SIG-M5 (cell line): ENCODE measurements around the gene GLRA3.
"Not testable (repeated sequence)": the region's sequence is repeated elsewhere in the genome, so short reads cannot be mapped to it uniquely, and the experiment has no call there.

Source experiments
- DNase-seq: peaks from one replicate; lab custom pipeline; 2025; lab: John Stamatoyannopoulos, UW

The GLRA3 gene

DNA sequence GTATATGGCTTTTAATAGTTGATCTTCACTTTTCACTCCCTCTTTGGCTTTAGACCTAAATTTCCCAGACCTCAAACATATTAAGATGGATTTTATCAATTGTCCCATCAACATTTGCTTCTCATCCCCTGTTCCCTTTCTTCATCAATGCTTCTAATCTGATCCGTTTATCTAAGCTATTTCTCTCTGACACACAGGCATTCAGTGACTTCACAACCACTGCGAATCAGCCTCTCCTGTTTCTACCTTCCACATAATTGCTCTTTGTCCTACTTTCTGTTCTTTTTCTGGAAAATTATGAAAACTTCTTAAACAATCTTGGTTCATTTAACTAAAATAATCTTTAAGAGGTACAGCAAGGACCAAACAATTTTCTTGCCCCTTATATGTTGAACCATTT lies 115.2 kb downstream of the GLRA3 start:
- no peak for DNase-seq

DNA sequence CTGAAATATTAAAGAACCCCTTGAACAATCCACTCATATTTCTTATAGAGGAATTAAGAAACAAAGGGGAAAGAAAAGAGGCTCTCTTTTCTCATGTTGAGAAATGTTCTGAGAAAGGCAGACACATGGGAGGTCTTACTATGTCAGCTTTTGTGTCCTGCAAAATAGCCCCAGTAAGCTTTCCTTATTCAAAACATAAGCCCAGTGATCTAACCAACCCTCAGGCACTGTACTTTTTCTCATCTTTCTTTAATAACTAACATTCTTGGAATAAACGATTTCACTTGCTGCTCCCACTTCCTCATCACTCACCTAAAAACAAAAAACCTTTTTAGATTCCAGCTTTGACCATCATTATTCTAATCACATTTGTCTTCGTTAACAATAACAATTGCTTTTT lies 115.9 kb downstream of the GLRA3 start:
- no peak for DNase-seq

DNA sequence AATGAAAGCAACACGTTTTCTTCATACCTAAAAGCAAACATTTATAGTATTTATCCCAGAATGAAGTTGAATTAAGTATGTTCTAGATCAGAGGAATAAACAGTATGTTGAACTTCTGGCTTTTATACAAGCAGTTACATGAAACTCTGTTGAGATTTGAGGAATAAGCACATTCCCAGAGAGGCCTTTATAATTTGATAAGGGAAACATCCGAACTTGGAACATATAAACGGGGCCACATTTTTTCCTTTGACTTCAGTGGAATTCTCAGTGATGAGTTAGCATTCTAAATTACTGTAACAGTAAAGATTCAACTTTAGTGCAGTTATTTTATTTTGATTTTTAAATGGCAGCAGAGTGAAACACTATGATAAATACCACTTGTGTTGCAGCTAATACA lies 119.5 kb downstream of the GLRA3 start:
- DNase-seq = no peak

DNA sequence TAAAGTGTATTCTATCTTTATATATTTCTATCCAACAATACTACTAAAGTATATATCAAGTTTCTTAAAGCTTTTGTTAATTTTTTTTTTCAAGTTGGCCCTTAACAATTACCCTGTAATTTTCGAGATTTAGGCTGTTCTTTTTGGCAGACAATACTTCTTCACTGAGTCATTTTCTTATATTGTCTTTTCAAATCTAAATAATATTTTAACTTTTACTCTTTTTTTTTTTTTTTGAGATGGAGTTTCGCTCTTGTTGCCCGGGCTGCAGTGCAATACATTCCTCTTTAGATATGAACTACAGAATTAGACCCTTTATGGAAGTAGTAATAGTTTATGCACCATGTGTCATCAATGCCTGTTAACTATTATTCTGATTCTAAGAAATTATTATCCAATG lies 120.7 kb downstream of the GLRA3 start:
- no peak for DNase-seq

DNA sequence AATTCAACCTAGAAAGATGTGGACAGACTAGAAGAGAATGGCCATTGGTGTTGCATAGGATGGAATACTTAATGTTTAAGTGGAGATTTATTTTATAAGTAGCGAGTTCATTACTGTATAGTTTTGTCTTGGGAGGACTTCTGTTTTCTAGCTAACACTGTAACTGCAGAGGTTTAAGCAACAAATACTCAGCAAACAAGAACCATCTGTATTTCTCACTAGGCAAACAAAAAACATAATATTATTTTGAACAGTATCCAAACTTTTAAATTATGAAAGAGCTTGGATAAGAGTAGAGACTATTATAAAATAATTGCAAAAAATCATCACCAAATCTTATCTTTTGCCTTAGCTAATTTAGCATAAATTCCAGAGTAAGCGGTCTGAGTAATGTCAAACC lies 121.1 kb downstream of the GLRA3 start:
- DNase-seq = no peak

DNA sequence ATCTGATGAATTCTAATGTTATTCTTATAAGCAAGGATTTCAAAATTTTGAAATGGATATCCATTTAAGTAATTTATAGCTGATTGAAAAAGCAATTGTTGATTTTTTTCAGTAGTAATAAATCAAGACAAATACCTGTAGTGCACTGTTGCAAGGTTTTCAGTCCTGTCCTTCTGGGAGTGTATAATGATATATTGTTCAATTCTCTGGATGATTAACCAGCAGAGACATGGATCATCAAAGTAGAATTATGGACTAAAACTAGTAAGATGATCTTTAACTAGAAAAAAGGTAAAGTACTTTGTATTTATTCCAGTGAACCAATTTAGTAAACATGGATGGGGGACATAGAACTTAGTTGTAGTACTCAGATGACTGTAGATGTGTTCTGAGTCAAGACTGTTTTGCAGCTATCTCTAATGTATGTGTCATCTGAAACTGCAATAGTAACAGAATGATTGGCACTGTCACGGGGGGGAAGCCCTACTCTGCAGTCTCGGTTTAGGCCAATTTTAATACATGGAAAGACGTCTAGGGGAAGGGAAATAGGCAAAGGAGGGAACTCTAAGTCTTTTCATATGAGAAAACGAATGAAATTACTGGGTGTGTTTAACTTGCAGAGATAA lies 121.9 kb downstream of the GLRA3 start:
- no peak for DNase-seq

DNA sequence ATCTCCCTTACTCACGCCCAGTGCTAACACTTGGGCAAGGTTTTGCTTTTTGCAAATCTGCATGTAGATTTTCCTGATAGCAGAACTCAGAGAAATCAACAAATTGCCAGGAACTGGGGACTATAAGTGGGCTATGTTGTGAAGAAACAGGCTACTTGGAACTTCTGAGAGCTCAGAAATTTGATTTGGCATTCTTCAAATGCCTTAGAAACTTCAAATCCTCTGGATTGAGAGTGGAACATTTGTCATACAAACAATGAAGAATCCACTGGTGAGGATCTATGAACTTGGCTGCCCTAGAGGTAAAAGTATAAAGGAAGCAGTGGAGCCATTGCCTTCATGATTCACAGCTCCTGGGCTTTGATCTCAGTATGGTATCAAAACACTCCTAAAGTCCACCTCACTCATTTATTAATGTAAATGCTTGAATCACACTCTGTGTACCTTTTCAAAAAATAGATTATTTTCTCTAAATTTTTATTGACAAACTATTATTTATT lies 126.0 kb downstream of the GLRA3 start:
- no peak for DNase-seq

DNA sequence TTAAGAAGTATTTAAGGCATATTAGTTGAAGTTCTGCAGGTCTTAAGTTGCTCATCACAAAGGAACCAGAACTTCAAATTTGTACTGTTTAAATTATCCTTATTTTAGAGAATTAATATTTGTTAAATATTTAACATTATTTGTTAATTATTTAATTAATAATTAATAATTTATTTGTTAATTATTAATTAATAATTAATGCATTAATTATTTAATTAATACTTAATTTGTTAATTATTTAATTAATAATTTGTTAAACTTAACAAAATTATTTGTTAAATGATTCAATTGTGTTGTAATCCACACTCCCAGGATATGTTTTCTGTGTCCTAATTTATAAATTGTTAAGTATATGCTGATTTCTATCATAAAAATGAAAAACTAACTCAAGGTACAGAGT lies 129.4 kb downstream of the GLRA3 start:
- DNase-seq = no peak

DNA sequence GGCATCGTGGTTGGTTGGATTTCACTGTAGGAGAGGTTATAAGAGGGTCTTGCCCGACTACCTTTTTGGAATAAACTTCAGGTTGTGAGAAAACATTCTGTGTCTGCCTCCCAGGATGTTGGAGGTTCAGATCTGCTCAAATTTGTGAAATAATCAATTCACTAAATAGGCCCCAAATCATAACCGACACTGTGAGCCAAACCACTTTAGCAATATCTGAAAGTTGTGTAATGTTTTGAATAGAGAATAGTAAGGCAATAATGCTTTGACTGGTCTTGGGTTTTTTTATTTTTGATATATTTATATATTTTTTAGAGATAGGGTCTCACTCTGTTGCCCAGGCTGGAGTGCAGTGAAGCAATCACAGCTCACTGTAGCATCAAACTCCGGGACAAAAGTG lies 131.2 kb downstream of the GLRA3 start:
- DNase-seq = no peak

DNA sequence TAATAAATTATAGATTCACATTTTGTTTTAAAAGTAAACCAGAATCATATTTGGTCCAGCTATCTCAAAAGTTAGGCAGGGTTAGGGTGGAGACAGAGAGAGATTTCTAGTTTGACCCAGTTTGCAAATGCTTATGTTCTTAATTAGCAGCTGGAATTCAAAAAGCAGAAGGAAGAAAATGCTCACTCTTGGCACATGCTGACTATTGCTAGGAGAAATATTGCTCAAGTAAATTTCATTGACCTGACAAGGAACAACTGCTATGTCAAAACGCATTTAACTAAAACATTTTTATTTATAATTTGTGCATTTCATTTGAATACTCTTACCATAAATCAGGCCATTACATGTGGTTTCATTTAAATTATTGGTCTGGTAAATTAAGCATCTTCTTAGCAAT lies 131.8 kb downstream of the GLRA3 start:
- no peak for DNase-seq

DNA sequence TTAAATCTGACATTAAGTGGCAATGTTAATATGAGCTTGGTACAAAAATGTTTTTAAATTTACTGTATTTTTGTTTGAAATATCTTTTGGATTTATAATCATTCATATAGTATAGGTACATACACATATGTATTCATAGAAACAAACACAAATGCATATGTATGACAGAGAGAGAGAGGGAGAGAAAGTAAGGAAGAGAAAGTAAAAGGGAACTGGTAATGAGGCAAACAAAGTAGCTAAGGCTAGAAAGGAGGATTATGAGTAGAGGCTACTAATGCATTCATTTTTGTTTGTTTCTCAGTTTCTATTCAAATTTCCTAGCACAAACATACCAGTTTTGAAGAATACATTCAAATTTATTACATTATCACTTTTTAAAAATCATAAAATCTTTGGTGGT lies 132.4 kb downstream of the GLRA3 start:
- no peak for DNase-seq

DNA sequence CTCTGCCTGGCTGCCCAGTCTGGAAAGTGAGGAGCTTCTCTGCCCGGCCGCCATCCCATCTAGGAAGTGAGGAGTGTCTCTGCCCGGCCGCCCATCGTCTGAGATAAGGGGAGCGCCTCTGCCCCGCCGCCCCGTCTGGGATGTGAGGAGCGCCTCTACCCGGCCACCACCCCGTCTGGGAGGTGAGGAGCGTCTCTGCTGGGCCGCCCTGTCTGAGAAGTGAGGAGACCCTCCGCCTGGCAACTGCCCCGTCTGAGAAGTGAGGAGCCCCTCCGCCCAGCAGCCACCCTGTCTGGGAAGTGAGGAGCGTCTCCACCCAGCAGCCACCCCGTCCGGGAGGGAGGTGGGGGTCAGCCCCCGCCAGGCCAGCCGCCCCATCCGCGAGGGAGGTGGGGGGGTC lies 137.2 kb downstream of the GLRA3 start:
- DNase-seq = not testable (repeated sequence)

DNA sequence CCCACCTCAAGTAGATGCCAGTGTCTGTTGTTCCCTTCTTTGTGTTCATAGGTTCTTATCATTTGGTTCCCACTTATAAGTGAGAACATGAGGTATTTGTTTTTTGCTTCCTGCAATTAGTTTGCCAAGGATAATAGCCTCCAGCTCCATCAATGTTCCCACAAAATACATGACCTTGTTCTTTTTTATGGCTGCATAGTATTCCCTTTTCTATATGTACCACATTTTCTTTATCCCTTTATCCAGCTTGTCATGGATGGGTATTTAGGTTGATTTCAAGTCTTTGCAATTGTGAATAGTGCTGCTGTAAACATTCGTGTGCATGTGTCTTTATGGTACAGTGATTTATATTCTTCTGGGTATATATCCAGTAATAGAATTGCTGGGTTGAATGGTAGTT lies 138.4 kb downstream of the GLRA3 start:
- no peak for DNase-seq

DNA sequence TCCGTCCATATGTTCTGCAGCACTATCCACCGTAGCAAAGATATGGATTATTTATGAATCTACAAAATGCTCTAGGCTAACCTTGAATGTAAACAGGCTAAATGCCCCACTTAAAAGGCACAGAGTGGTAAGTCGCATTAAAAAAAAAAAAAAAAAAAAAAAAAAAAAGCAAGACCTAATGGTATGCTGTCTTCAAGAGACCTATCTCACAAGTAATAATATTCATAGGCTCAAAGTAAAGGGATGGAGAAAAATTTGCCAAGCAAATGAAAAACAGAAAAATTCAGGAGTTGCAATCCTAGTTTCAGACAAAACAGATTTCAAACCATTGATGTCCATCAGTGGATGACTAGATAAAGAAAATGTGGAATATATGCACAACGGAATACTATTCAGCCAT lies 139.4 kb downstream of the GLRA3 start:
- DNase-seq = no peak

DNA sequence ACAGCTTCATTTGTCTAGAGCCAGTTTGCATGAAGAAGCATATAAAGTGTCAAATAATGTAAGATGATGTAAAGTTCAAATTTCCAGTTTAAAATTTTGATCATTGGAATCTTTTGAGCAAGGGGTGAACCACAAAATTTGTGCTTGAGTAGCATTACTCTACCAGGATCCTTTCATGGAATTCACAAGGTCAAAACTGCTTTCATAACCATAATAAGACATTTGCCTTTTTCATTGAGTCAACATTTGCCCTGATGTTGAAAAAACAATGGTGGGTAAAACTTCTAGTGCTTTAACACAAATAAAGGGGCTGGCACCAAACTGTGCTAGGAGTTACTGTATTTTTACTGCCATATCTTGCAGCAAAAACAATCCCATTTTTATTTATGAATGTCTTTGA lies 142.2 kb downstream of the GLRA3 start:
- no peak for DNase-seq

DNA sequence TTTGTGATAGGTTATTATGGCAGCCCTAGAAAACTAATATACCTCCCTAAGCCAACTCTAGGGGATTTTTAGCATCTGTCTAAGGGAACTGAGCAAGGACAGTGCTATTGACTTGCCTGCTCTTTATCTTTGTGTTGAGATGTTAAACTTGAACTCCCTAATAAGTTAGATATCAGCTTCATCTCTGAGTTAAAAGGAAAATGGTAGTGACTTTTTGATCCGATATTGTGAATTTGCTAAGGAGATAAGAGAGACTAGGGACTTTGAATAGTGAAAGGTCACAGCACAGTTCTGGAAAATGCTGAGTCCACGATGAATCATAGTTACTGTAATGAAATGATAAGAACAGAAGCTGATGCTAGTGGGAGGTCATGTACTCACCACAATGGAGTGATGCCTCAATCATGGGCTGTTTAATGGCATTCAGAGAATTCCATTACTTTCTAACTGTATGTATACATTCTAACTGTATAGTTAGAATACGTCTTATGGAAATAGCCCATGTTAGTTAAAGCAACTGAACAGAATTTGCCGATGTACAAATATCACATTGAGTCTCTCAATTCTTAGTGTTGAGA lies 147.2 kb downstream of the GLRA3 start:
- no peak for DNase-seq

DNA sequence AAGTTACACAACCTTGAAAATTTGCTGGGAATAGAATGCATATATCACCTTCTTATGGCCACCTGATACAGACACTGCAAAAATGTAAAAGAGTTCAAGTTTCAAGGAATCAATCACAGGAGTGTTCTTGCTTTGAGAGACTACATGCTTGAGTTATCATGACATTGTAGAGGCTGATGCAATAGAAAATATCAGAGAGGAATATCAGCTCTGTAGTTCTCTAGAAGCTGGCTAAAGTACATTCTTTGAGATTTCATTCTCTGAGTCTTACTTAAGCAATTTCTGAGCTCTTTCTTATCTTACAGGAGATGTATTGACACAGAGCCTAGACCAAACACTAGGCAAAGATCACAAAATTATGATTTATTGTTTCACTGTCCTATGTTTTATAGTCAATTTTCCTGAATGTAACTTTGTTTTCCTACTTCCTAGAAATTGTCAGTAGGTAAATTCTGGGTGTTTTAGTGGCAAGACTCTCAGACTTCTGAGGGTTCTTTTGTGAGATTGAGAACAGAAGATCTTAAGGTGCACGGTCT lies 154.7 kb downstream of the GLRA3 start:
- no peak for DNase-seq

DNA sequence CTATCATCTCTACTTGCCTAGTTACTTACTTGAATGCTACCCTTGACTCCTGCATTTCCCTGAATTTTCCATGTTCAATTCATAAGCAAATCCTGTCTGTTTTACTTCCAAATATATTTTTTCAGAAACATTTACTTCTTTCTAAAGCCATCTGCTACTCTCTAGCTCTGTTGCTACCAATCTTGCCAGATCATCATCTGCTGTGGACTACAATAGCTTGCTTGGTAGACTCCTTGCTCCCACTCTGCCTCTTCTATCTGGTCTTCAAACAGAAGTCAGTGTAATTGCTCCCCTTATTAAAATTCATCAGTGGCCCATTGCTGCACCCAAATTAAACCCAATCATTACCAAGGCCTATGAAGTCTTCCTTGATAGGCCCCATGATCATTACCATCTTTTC lies 155.2 kb downstream of the GLRA3 start:
- DNase-seq = no peak

DNA sequence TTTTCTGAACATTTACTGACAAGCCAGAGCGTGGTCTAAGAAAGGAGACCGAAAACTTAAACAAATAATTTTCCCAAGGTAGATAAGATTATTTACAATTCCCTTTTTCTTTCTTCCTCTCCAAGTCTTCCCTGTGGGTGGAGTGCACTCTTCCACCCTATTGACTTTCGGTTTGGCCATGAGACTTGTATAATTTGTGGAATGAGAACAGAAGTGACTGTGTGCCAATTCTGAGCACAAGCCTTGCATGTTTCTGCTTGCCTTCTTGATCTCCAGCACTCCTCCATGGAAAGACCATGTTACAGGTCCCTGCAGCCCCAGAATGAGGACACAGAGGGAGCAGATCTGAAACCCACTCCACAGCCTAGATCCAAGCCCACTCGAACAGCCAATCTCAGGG lies 156.8 kb downstream of the GLRA3 start:
- DNase-seq = no peak

DNA sequence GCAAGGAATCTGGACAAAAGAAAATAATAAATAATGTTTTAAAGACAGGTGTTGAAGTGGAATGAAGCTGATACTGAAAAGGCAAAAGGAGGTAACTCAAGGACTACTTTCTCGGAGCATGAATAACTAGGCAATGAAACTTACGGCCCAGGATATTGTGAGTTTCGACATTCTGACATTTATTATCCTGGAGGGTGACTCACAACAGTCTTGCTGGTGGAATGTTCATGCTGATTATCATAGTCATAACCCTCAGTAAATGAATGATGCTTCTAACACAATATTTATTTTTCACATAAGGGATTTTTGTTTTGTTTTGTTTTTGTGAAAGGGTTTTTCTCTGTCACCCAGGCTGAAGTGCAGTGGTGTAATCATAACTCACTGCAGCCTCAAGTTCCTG lies 159.8 kb downstream of the GLRA3 start:
- no peak for DNase-seq

DNA sequence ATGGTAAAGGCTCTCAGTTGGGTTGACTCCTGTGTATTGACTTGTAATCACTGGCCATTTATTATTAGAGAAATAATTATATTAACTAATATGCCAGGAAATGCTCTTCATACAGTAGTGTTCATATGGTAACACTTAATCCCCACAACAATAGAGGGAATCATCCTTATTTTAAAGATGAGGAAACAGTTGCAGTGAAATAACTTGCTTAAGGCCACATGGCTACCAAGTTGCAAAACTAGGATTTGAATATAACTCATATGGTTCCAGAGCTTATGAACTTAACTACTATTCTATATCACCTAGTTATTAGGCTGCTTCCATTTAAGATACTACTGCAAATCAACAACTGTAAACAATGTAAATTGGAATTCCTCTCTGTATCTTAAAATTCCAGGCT lies 163.2 kb downstream of the GLRA3 start:
- no peak for DNase-seq

DNA sequence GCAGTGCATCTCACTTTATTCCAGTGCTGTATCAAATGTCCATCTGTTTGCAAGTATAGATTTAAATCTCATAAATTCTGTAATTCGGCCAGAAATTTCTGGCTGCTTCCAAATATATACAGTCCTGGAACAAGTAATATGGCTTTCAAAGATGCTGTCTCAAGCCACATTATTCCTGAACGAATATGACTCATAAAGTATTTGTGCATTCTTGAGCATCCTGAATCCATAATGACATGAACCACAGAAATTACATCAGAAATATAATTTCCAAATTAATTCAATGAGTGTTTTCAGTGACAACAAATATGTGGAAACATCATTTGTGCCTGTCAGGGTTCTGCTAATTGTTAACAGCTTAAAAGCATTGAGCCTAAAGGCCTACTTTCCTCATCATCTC lies 165.8 kb downstream of the GLRA3 start:
- DNase-seq = no peak

DNA sequence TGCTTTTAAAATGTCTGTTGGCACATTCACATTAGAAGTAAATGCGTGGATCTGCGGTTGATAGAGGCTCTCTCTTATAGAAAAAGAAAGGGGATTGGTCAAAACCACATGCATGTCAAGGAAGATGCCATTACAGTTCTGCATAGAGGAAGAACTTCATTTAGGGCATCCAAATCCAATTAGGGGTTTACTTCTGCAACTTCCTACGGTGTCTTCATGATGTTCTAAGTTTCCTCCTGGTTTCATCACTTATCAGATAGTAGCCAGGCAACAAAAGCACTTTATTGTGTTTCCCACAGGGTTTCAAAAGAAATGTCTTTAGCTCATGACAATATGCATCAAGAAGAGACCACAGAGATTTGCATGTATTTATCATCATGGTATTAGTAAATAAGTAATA lies 170.8 kb downstream of the GLRA3 start:
- DNase-seq = no peak

DNA sequence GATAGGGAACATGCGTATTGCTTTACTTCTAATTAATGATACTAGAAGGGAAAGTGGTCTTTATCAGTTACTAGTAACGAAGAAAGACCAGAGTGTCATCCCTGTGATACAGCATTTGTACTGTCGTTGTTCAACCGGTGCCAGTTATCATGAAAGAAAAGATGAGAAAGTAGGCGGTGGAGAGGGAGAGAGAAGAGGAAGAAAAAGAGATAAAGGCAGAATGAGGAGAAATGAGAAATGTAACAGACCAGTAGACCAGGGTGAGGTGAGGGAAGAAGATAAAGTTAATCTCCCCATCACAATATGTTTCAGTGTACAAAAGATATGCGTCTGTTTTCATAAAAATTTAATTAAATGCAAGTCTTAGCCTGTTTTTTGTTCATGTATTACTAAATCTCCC lies 171.6 kb downstream of the GLRA3 start:
- DNase-seq = no peak
